ENCODE data around the gene SLC25A1. TPM values are rescaled to one million over a fixed set of nuclear protein-coding genes. Genes with fewer than 3 reads are reported as not detected.
A peak's percentile ranks its signal among the peaks of the same experiment; 100 is the strongest.
"Not testable (repeated sequence)": the region's sequence is repeated elsewhere in the genome, so short reads cannot be mapped to it uniquely, and the experiment has no call there.

Gene SLC25A1
- total and polyA plus RNA-seq, 4 donors = 36.7 to 51.6 (median 47.6) TPM

DNA sequence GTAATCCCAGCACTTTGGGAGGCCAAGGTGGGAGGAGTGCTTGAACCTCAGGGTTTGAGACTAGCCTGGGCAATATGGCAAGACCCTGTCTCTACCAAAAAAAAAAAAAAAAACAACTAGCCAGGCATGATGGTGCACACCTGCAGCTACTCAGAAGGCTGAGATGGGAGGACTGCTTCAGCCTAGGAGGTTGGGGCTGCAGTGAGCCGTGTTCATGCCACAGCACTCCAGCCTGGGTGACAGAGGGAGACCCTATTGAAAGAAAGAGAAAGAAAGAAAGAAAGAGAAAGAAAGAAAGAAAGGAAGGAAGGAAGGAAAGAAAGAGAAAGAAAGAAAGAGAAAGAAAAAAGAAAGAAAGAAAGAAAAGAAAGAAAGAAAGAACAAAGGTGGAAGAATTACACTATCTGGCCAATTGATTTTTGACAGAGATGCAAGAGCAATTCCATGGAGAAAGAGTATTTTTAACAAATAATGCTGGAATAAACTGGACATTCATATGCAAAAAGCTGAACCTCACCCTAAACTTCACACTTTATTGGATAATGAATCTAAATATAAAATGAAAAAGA is 33.9 kb upstream of the SLC25A1 start:
- DNase-seq (peak in 1 of 2 donors; percentile 16), ATAC-seq (ENCODE audit: low FRiP score) (no peak)
- no peak overlapping the region for H3K4me3 ChIP-seq (ENCODE audit: low read length in 2 of 2)
- no peaks in the 10 kb centered on the region for H3K9me3 ChIP-seq (ENCODE audit: control insufficient read depth, low read length)
- H3K4me1 ChIP-seq (ENCODE audit: control insufficient read depth in 1 of 2, insufficient read depth in 2 of 2, low read length in 2 of 2) = no peaks in the 10 kb centered on the region
- H3K36me3 ChIP-seq (ENCODE audit: control insufficient read depth in 1 of 2, insufficient read depth in 2 of 2, low read length in 1 of 2) = peaks cover 0 to 6% of the 10 kb centered on the region in 2 donors
- 96 to 100% methylated on average over 1 of the region's 1 CpG for WGBS, 2 donors
- H3K27me3 ChIP-seq (ENCODE audit: control insufficient read depth in 1 of 2, insufficient read depth in 2 of 2, low read length in 1 of 2) = no peaks in the 10 kb centered on the region
- intact Hi-C loops (cut with DNase I) = no loop called here
- no peak overlapping the region for H3K27ac ChIP-seq (ENCODE audit: low read depth in 1 of 2, low read length in 2 of 2)

DNA sequence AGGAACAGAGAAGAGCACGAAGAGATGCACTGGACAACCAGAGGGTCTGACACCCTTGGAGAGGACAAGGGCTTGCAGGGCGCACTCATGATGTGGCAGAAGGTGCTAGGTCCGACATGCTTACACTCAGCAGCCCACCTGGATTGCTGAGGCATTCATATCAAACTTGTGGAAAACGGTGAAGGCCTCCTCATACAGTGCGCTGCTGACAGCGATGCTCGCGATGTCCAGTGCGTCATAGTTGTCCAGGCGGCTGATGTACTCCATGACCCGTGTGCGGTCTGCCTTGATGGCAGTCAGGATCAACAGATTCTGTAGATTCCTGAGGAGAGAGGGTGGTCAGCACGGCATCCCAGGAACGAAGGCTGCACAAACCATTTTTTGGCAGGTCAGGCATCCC is 31.7 kb upstream of the SLC25A1 start:
- intact Hi-C loops (cut with DNase I) = no loop called here
- H3K9me3 ChIP-seq (ENCODE audit: control insufficient read depth, low read length) = no peaks in the 10 kb centered on the region
- ATAC-seq (ENCODE audit: low FRiP score) (no peak), DNase-seq (peak in 1 of 2 donors; percentile 35)
- no peak overlapping the region for H3K4me3 ChIP-seq (ENCODE audit: low read length in 2 of 2)
- H3K36me3 ChIP-seq (ENCODE audit: control insufficient read depth in 1 of 2, insufficient read depth in 2 of 2, low read length in 1 of 2) = peaks cover 0 to 6% of the 10 kb centered on the region in 2 donors
- H3K27ac ChIP-seq (ENCODE audit: low read depth in 1 of 2, low read length in 2 of 2) = no peak overlapping the region
- WGBS, 2 donors = 96% methylated on average over 14 of the region's 14 CpGs
- H3K4me1 ChIP-seq (ENCODE audit: control insufficient read depth in 1 of 2, insufficient read depth in 2 of 2, low read length in 2 of 2) = no peaks in the 10 kb centered on the region
- H3K27me3 ChIP-seq (ENCODE audit: control insufficient read depth in 1 of 2, insufficient read depth in 2 of 2, low read length in 1 of 2) = no peaks in the 10 kb centered on the region

DNA sequence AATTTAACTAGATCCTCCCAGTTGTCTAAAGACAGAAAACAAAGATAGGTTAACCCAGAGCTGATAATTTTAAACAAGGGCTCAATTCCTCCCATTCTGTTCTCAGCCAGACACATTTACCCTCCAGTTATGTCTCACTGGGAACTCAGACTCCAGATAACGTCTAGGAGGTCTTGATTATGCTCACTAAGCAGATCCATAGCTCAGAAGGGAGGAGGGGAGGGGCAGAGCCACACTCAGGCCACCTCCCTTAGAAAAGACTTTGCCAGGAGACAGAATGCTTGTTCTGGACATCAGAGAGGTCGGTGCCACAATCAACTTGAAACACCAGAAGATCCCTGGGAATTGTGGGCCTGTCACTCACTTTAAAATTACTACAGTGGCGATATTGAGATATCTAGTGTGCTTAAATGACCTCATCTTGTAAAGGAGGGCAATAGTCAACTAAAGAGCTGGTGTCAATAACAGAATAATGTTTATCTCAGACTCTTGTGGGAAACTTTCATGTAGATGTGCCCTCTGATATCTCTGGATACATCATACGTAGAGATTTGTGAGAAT is 29.8 kb upstream of the SLC25A1 start:
- H3K4me3 ChIP-seq (ENCODE audit: low read length in 2 of 2) = no peak overlapping the region
- no peak for DNase-seq
- H3K4me1 ChIP-seq (ENCODE audit: control insufficient read depth in 1 of 2, insufficient read depth in 2 of 2, low read length in 2 of 2) = no peaks in the 10 kb centered on the region
- intact Hi-C loops (cut with DNase I) = no loop called here
- H3K36me3 ChIP-seq (ENCODE audit: control insufficient read depth in 1 of 2, insufficient read depth in 2 of 2, low read length in 1 of 2) = peaks cover 0 to 4% of the 10 kb centered on the region in 2 donors
- no peak overlapping the region for H3K27ac ChIP-seq (ENCODE audit: low read depth in 1 of 2, low read length in 2 of 2)
- no peaks in the 10 kb centered on the region for H3K9me3 ChIP-seq (ENCODE audit: control insufficient read depth, low read length)
- H3K27me3 ChIP-seq (ENCODE audit: control insufficient read depth in 1 of 2, insufficient read depth in 2 of 2, low read length in 1 of 2) = no peaks in the 10 kb centered on the region
- no peak for ATAC-seq (ENCODE audit: low FRiP score)
- 78 to 84% methylated on average over 4 of the region's 4 CpGs for WGBS, 2 donors

DNA sequence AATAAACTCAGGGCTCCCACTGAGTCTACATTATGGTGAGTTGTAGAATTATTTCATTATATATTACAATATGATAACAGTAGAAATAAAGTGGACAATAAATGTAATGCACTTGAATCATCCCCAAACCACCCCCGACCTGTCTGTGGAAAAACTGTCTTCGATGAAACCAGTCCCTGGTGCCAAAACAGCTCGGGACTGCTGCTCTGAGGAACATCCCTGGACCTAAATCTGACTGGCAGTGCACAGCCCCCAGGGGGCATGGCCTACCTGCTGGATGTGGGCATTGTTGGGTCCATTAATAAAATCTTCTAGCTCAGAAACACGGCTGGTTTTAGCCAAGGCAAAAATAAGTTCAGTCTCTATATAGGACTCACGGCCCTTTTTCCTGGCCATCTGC is 29.3 kb upstream of the SLC25A1 start:
- no peaks in the 10 kb centered on the region for H3K27me3 ChIP-seq (ENCODE audit: control insufficient read depth in 1 of 2, insufficient read depth in 2 of 2, low read length in 1 of 2)
- intact Hi-C loops (cut with DNase I) = no loop called here
- no peaks in the 10 kb centered on the region for H3K9me3 ChIP-seq (ENCODE audit: control insufficient read depth, low read length)
- H3K36me3 ChIP-seq (ENCODE audit: control insufficient read depth in 1 of 2, insufficient read depth in 2 of 2, low read length in 1 of 2) = peaks cover 0 to 4% of the 10 kb centered on the region in 2 donors
- no peak overlapping the region for H3K4me3 ChIP-seq (ENCODE audit: low read length in 2 of 2)
- no peak overlapping the region for H3K27ac ChIP-seq (ENCODE audit: low read depth in 1 of 2, low read length in 2 of 2)
- no peaks in the 10 kb centered on the region for H3K4me1 ChIP-seq (ENCODE audit: control insufficient read depth in 1 of 2, insufficient read depth in 2 of 2, low read length in 2 of 2)
- 80 to 83% methylated on average over 5 of the region's 5 CpGs for WGBS, 2 donors
- DNase-seq (peak in 1 of 2 donors; percentile 19), ATAC-seq (ENCODE audit: low FRiP score) (no peak)

DNA sequence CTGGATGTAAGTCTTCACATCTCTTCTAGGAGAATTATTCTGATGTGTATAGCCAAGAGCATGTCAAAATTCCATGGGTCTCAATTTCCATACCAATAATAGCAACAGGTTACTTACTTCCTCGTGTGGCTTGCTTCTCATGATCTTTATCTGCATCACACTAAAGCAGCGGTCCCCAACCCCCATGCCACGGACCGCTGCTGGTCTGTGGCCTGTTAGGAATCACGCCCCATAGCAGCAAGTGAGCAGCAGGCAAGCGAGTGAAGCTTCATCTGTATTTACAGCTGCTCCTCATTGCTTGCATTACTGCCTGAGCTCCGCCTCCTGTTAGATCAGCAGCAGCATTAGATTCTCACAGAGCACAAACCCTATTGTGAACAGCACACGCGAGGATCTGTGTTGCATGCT is 28.9 kb upstream of the SLC25A1 start:
- WGBS, 2 donors = 85 to 88% methylated on average over 9 of the region's 9 CpGs
- Histone ChIP-seq H3K9me3 (ENCODE audit: control insufficient read depth, low read length) (no peaks in the 10 kb centered on the region), H3K27me3 (ENCODE audit: control insufficient read depth in 1 of 2, insufficient read depth in 2 of 2, low read length in 1 of 2) (no peaks in the 10 kb centered on the region), H3K36me3 (ENCODE audit: control insufficient read depth in 1 of 2, insufficient read depth in 2 of 2, low read length in 1 of 2) (peaks cover 0 to 4% of the 10 kb centered on the region in 2 donors), H3K27ac (ENCODE audit: low read depth in 1 of 2, low read length in 2 of 2) (no peak overlapping the region), H3K4me3 (ENCODE audit: low read length in 2 of 2) (no peak overlapping the region), H3K4me1 (ENCODE audit: control insufficient read depth in 1 of 2, insufficient read depth in 2 of 2, low read length in 2 of 2) (no peaks in the 10 kb centered on the region)
- intact Hi-C loops (cut with DNase I) = no loop called here
- DNase-seq (peak in 1 of 2 donors; percentile 31), ATAC-seq (ENCODE audit: low FRiP score) (no peak)

DNA sequence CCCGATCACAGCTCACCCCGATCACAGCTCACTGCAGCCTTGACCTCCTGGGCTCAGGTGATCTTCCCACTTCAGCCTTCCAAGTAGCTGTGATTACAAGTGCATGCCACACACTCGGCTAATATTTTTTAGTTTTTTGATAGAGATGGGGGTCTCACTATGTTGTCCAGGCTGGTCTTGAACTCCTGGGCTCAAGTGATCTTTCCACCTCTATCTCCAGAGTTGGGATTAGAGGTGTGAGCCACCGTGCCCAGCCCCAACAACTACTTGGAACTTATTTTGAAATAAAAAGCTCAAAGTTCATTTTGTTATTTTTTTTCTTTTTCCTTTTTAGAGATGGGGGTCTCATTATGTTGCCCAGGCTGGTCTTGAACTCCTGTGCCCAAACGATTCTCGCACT is 27.8 kb upstream of the SLC25A1 start:
- 95 to 98% methylated on average over 6 of the region's 6 CpGs for WGBS, 2 donors
- Histone ChIP-seq H3K4me1 (ENCODE audit: control insufficient read depth in 1 of 2, insufficient read depth in 2 of 2, low read length in 2 of 2) (no peaks in the 10 kb centered on the region), H3K9me3 (ENCODE audit: control insufficient read depth, low read length) (no peaks in the 10 kb centered on the region), H3K4me3 (ENCODE audit: low read length in 2 of 2) (no peak overlapping the region), H3K27ac (ENCODE audit: low read depth in 1 of 2, low read length in 2 of 2) (no peak overlapping the region), H3K36me3 (ENCODE audit: control insufficient read depth in 1 of 2, insufficient read depth in 2 of 2, low read length in 1 of 2) (peaks cover 0 to 4% of the 10 kb centered on the region in 2 donors), H3K27me3 (ENCODE audit: control insufficient read depth in 1 of 2, insufficient read depth in 2 of 2, low read length in 1 of 2) (no peaks in the 10 kb centered on the region)
- intact Hi-C loops (cut with DNase I) = no loop called here
- peak in 1 of 2 donors; percentile 11 for DNase-seq
- ATAC-seq (ENCODE audit: low FRiP score) = no peak

DNA sequence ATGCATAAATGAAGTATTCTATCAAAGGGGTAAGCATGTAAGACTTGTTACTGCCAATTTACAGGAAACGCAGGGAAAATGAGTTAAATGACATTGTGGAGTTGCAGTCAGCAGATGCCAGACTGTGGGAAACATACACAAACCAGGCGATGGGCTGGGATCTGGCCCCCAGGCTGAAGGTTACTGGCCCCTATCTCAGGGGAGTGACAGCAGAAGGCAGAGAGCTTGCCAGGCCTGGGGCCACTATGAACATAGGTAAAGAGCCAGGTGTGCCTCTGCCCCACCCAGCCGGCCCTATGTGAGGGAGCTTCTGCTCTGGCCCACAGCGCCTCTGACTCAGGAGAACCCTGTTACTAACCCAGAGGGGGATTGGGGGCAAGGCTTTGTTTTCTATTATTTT is 26.1 kb upstream of the SLC25A1 start:
- Histone ChIP-seq H3K27ac (ENCODE audit: low read depth in 1 of 2, low read length in 2 of 2) (no peak overlapping the region), H3K27me3 (ENCODE audit: control insufficient read depth in 1 of 2, insufficient read depth in 2 of 2, low read length in 1 of 2) (no peaks in the 10 kb centered on the region), H3K4me3 (ENCODE audit: low read length in 2 of 2) (no peak overlapping the region), H3K9me3 (ENCODE audit: control insufficient read depth, low read length) (no peaks in the 10 kb centered on the region), H3K36me3 (ENCODE audit: control insufficient read depth in 1 of 2, insufficient read depth in 2 of 2, low read length in 1 of 2) (no peaks in the 10 kb centered on the region), H3K4me1 (ENCODE audit: control insufficient read depth in 1 of 2, insufficient read depth in 2 of 2, low read length in 2 of 2) (no peaks in the 10 kb centered on the region)
- 90 to 96% methylated on average over 4 of the region's 4 CpGs for WGBS, 2 donors
- peak in 1 of 2 donors; percentile 33 for DNase-seq
- intact Hi-C loops (cut with DNase I) = no loop called here
- no peak for ATAC-seq (ENCODE audit: low FRiP score)

DNA sequence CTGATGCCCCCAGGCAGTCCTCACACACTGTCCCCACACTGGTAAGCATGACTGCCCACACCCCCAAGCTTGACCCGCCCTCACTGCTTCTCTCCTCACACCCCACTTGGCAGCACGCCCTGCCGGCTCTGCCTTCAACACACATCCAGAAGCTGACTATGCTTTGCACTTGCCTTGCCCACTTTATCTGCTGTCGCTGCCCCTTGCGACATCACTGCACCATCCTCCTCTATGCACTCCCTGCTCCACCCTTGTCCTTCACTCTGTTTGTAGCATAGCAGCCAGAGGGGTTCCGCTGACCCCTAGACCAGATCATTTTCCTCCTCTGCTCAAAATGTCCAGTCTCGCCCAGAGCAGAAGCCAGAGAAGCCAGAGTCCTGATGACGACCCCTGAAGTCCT is 25.3 kb upstream of the SLC25A1 start:
- H3K4me1 ChIP-seq (ENCODE audit: control insufficient read depth in 1 of 2, insufficient read depth in 2 of 2, low read length in 2 of 2) = no peaks in the 10 kb centered on the region
- no peak for ATAC-seq (ENCODE audit: low FRiP score)
- peak in 1 of 2 donors; percentile 61 for DNase-seq
- H3K9me3 ChIP-seq (ENCODE audit: control insufficient read depth, low read length) = no peaks in the 10 kb centered on the region
- H3K36me3 ChIP-seq (ENCODE audit: control insufficient read depth in 1 of 2, insufficient read depth in 2 of 2, low read length in 1 of 2) = no peaks in the 10 kb centered on the region
- WGBS, 2 donors = 93 to 96% methylated on average over 8 of the region's 8 CpGs
- no peaks in the 10 kb centered on the region for H3K27me3 ChIP-seq (ENCODE audit: control insufficient read depth in 1 of 2, insufficient read depth in 2 of 2, low read length in 1 of 2)
- intact Hi-C loops (cut with DNase I) = no loop called here
- no peak overlapping the region for H3K4me3 ChIP-seq (ENCODE audit: low read length in 2 of 2)
- H3K27ac ChIP-seq (ENCODE audit: low read depth in 1 of 2, low read length in 2 of 2) = no peak overlapping the region

DNA sequence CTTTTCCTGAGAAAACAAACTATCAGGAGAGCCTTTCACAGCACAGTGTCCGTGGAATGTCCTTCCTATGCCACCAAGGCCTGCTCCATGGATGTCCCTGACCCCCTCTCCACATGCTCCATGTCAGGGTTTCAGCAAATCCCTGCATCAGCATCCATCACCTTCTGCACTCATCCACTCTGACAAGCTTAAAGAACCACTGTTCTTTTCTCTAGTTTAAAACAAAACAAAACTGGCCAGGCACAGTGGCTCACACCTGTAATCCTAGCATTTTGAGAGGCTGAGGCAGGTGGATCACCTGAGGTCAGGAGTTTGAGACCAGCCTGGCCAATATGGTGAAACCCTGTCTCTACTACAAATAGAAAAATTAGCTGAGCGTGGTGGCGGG is 24.3 kb upstream of the SLC25A1 start:
- H3K36me3 ChIP-seq (ENCODE audit: control insufficient read depth in 1 of 2, insufficient read depth in 2 of 2, low read length in 1 of 2); H3K9me3 ChIP-seq (ENCODE audit: control insufficient read depth, low read length); intact Hi-C loops (cut with DNase I); H3K4me3 ChIP-seq (ENCODE audit: low read length in 2 of 2); H3K27me3 ChIP-seq (ENCODE audit: control insufficient read depth in 1 of 2, insufficient read depth in 2 of 2, low read length in 1 of 2); ATAC-seq (ENCODE audit: low FRiP score); H3K4me1 ChIP-seq (ENCODE audit: control insufficient read depth in 1 of 2, insufficient read depth in 2 of 2, low read length in 2 of 2); H3K27ac ChIP-seq (ENCODE audit: low read depth in 1 of 2, low read length in 2 of 2): not testable (repeated sequence)
- peak in 1 of 2 donors; percentile 12 for DNase-seq
- 94 to 95% methylated on average over 3 of the region's 3 CpGs for WGBS, 2 donors

All from aorta (tissue), 5 donors.